HPDE6-E6E7 (cell line): ENCODE data around the gene TAS2R13.

ENCODE experiments used
- DNase-seq: peaks from one replicate; pipeline ENCODE4 v3.0.0; 2011; ENCODE audit warnings: missing footprints; ENCODE audit errors: extremely low spot score

The TAS2R13 gene, protein sequence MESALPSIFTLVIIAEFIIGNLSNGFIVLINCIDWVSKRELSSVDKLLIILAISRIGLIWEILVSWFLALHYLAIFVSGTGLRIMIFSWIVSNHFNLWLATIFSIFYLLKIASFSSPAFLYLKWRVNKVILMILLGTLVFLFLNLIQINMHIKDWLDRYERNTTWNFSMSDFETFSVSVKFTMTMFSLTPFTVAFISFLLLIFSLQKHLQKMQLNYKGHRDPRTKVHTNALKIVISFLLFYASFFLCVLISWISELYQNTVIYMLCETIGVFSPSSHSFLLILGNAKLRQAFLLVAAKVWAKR

GRCh38 chr12:10909462-10909861 lies at the start of gene TAS2R13:
TAS2R13 (minus strand) TSS chr12:10909562; CDS start chr12:10909298, 264 bp downstream.
- no peak for DNase-seq

GRCh38 chr12:10957741-10958140 lies 48.4 kb upstream of the TAS2R13 start:
- DNase-seq: no peak

GRCh38 chr12:10956085-10956484 lies 46.7 kb upstream of the TAS2R13 start:
- no peak for DNase-seq

DNA sequence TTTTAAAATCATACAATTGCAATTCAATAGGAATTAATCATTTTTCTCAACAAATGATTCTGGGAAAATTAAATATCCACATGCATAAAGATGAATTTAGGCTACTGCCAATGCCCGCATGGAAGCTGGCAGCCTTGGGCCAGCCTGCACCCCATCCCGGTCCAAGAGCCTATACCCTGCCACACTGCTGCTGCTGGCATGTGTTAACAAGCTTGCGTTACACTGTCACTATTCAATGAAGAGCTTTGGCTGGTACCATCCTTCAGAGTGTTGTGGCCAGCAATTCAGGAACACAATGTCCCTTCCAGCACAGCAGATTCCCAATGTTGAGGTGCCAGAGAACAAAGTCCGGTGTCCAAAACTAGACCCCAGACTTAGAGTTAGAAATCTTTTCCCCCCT lies 43.3 kb upstream of the TAS2R13 start:
- no peak for DNase-seq

- no peak for DNase-seq
Observed at GRCh38 chr12:10943167-10943566, 33.8 kb upstream of the TAS2R13 start.

DNA sequence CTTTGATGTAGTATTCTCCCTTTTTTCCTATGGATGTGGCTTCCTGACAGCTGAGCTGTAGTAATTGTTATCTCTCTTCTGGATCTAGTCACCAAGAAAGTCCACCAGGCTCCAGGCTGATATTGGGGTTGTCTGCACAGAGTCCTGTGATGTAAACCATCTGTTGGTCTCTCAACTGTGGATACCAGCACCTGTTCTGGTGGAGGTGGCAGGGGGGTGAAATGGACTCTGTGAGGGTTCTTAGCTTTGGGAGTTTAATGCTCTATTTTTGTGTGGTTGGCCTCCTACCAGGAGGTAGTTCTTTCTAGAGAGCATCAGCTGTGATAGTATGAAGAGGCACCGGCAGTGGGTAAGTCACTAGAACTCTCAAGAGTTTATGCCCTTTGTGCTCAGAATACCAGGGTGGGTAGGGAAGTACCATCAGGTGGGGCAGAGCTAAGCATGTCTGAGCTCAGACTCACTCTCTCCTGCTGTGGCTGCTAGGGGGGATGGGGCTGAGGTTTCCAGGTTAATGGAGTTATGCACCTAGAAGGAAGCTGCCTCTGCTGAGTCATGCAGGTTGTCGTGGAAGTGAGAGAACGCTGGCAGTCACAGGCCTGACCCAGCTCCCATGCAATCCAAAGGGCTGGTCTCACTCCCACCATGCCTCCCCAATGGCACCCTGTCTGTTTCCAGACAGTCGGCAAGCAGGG lies 32.7 kb upstream of the TAS2R13 start:
- DNase-seq: peak; percentile 51

GRCh38 chr12:10941369-10941768 lies 32.0 kb upstream of the TAS2R13 start:
- DNase-seq: no peak

- peak; percentile 50 for DNase-seq
Observed at GRCh38 chr12:10940389-10940788, 31.0 kb upstream of the TAS2R13 start.

- DNase-seq: no peak
Observed at GRCh38 chr12:10939163-10939562, 29.8 kb upstream of the TAS2R13 start, which contains the start of gene TAS2R14. TAS2R14 (minus strand) TSS chr12:10939263; CDS start chr12:10939207, 56 bp downstream.

DNA sequence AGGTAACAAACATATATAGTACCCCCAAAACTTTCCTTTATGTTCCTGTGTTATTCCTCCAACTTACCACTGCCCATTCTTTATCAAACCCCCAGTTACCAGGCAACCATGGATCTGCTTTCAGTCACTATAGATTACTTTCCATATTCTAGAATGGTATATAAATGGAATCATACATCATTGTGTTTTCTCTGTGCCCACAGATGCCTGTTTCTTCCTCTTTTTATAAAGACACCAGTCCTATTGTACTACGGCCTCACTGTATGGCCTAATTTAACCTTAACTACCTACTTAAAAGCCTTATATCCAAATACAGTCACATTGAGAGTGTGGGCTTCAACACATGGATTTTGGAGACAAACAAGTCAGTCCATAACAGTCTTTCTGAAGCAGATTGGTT lies 27.1 kb upstream of the TAS2R13 start:
- no peak for DNase-seq

- no peak for DNase-seq
Observed at GRCh38 chr12:10928746-10929286, 19.5 kb upstream of the TAS2R13 start, which contains the start of gene PRH2. PRH2 (plus strand) TSS chr12:10929236; CDS start chr12:10929274, 38 bp downstream.

DNA sequence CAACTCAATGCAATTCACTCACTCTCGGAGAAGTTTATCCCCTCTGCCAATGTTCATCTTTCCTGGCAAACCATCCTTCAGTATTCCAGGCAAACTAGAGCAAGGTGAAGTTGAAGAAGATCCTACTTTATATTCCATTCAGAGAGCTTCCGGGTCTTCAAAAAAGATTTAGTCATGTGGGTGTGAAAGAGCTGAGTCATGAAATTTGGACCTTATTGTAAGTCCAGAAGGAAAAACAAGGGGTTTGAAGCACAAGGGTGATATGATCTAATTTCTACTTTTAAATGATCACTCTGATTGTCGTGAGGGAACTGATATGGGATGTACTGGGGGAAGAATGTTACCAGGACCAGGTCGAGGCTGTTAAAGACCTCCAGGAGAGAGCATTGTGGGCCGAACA lies 16.9 kb upstream of the TAS2R13 start:
- DNase-seq: no peak

DNA sequence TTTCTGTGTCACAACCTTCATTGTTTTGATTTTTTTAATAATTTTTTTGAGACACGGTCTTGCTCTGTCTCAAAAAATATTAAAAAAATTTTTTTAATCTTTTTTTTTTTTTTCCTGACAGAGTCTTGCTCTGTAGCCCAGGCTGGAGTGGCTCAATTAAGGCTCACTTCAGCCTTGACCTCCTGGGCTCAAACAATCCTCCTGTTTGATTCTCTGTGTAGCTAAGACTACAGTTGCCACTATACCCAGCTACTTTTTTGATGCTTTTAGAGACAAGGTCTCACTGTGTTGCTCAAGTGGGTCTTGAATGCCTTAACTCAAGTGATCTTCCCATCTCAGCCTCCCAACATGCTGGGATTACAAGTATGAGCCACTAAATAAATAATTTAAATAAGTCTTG lies 10.4 kb upstream of the TAS2R13 start:
- no peak for DNase-seq

GRCh38 chr12:10910380-10910779 lies 1.0 kb upstream of the TAS2R13 start:
- DNase-seq: no peak

DNA sequence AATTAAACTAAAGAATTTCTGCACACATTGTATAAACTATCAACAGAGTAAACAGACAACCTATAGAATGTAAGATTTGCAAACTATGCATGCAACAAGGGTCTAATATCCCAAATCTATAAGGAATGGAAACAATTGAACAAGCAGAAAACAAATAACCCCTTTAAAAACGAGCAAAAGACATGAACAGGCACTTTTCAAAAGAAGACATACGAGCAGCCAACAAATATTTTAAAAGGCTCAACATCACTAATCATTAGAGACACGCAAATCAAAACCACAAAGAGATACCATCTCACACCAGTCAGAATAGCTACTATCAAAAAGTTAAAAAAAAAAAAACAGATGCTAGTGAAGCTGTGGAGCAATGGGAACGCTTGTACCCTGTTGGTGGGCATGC lies 4.7 kb downstream of the TAS2R13 start:
- DNase-seq: no peak

DNA sequence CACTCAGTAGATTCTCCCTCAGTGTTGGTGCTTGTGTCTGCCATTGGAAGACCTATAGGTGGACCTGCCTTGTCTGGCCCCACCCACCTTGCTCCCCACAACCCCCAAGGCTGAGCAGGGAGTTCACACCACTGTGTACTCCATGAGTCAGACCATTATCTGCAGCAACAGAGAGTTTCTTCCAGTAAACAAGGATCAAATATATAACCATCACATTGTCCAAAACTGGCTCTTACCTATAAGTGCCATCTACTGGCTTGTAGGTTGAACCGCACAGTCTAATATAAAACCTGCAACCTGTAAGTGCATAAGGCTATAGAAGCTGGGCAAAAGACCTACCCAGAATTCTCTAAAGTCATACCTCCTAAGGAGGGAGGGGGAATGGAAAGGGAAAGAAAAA lies 7.9 kb downstream of the TAS2R13 start:
- no peak for DNase-seq

GRCh38 chr12:10900972-10901371 lies 8.4 kb downstream of the TAS2R13 start:
- no peak for DNase-seq

- no peak for DNase-seq
Observed at GRCh38 chr12:10900530-10900929, 8.8 kb downstream of the TAS2R13 start.

DNA sequence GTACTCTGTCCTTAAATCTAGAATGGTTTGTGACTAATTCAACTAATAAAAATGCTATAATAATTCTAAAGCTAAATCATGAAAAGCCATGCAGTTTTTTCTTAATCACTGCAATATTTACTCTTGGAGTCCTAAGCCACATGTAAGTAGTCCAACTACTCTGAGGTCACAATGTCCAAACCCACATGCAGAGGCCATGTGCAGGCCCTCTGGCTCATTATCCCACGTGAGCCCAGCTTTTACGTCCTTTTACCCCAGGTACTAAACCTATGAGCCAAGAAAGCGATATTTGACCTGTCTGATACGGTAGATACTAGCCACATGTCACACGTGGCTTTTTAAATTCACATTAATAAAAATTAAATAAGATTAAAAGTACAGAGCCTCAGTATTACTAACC lies 12.5 kb downstream of the TAS2R13 start:
- DNase-seq: no peak

DNA sequence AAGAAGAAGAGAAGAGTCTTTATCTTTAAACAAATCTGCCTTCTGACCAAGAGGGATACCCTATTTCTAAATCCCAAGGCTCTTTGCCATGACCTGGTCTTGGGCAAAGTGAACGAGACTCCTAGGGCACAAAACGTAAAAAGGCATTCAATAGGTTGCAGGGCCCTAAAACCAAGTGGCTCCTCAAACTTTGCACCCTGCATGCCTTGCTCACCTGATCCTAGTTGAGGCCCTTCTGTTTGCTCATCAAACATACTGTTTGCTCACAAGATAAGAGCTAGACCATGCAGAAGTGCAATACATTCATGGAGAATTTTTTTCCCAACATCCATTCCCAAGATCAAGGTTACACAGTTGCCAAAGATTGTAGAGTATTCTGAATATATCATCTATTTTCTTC lies 17.4 kb downstream of the TAS2R13 start:
- DNase-seq: no peak

GRCh38 chr12:10889226-10889625 lies 20.1 kb downstream of the TAS2R13 start:
- DNase-seq: no peak

- DNase-seq: no peak
Observed at GRCh38 chr12:10884086-10884725, 25.2 kb downstream of the TAS2R13 start, which contains the start of gene PRH1. PRH1 (minus strand) TSS chr12:10884255; CDS start chr12:10884217, 38 bp downstream.
